H9 (cell line): ENCODE measurements around the gene EIF3A. TPM values are rescaled to one million over a fixed set of nuclear protein-coding genes. Genes with fewer than 3 reads are reported as not detected.

Experiments used
- DNase-seq: peaks from one replicate; pipeline ENCODE4 v3.0.0-alpha.2; 2017
- H2AFZ ChIP-seq: one replicate; pipeline ENCODE4 v1.6.1; 2013; ENCODE audit warnings: mild to moderate bottlenecking, low read length, control low read depth, moderate library complexity
- H2AK5ac ChIP-seq: 2 replicates; pipeline ENCODE4 v1.6.1; 2013; ENCODE audit warnings: low read length, control low read depth, mixed read lengths; ENCODE audit not compliant: insufficient read length
- H2BK120ac ChIP-seq: one replicate; pipeline ENCODE4 v1.6.1; 2013; ENCODE audit warnings: low read depth, mild to moderate bottlenecking, low read length, control low read depth, inconsistent platforms; ENCODE audit not compliant: poor library complexity, severe bottlenecking
- H2BK12ac ChIP-seq: 2 replicates; pipeline ENCODE4 v1.6.1; 2013; ENCODE audit warnings: low read length, control low read depth, mixed read lengths, low read depth; ENCODE audit not compliant: insufficient read length
- H2BK15ac ChIP-seq: 2 replicates; pipeline ENCODE4 v1.6.1; 2013; ENCODE audit warnings: low read depth, low read length, control low read depth
- H2BK20ac ChIP-seq: one replicate; pipeline ENCODE4 v1.6.1; 2013; ENCODE audit warnings: low read depth, mild to moderate bottlenecking, low read length, control low read depth, inconsistent platforms; ENCODE audit not compliant: poor library complexity, severe bottlenecking
- H2BK5ac ChIP-seq: 2 replicates; pipeline ENCODE4 v1.6.1; 2013; ENCODE audit warnings: low read length, control low read depth, mixed read lengths; ENCODE audit not compliant: insufficient read length
- H3K14ac ChIP-seq: 2 replicates; pipeline ENCODE4 v1.6.1; 2013; ENCODE audit warnings: low read length, control low read depth; ENCODE audit not compliant: insufficient read depth
- H3K18ac ChIP-seq: 2 replicates; pipeline ENCODE4 v1.6.1; 2013; ENCODE audit warnings: low read depth, mild to moderate bottlenecking, mixed read lengths, low read length, control low read depth; ENCODE audit not compliant: insufficient read length
- H3K23ac ChIP-seq: 2 replicates; pipeline ENCODE4 v1.6.1; 2013; ENCODE audit warnings: low read length, control low read depth, mixed read lengths, low read depth; ENCODE audit not compliant: insufficient read length
- H3K23me2 ChIP-seq: 2 replicates; pipeline ENCODE4 v1.6.1; 2013; ENCODE audit warnings: low read depth, mild to moderate bottlenecking, mixed read lengths, low read length, control low read depth; ENCODE audit not compliant: insufficient read length, poor library complexity, severe bottlenecking
- H3K27ac ChIP-seq: 2 replicates; pipeline ENCODE4 v1.5.1; 2013; ENCODE audit warnings: low read length, control low read depth, mixed read lengths, low read depth; ENCODE audit not compliant: insufficient read length
- H3K27me3 ChIP-seq: 2 replicates; pipeline ENCODE4 v1.6.1; 2013; ENCODE audit warnings: low read length, control low read depth, inconsistent platforms; ENCODE audit not compliant: insufficient read depth
- H3K4ac ChIP-seq: 2 replicates; pipeline ENCODE4 v1.6.1; 2013; ENCODE audit warnings: low read depth, mild to moderate bottlenecking, control low read depth, inconsistent platforms, low read length, moderate library complexity
- H3K4me1 ChIP-seq: 2 replicates; pipeline ENCODE4 v1.6.1; 2013; ENCODE audit warnings: low read length, control low read depth, inconsistent platforms; ENCODE audit not compliant: insufficient read depth
- H3K4me2 ChIP-seq: 2 replicates; pipeline ENCODE4 v1.6.1; 2013; ENCODE audit warnings: low read length, control low read depth, mixed read lengths; ENCODE audit not compliant: insufficient read length, insufficient read depth
- H3K56ac ChIP-seq: 2 replicates; pipeline ENCODE4 v1.6.1; 2013; ENCODE audit warnings: low read depth, mild to moderate bottlenecking, mixed read lengths, low read length, control low read depth; ENCODE audit not compliant: insufficient read length
- H3K79me1 ChIP-seq: 2 replicates; pipeline ENCODE4 v1.6.1; 2013; ENCODE audit warnings: low read depth, mild to moderate bottlenecking, moderate library complexity, low read length, control low read depth, inconsistent platforms; ENCODE audit not compliant: insufficient read depth, poor library complexity, severe bottlenecking
- H3K79me2 ChIP-seq: 2 replicates; pipeline ENCODE4 v1.6.1; 2013; ENCODE audit warnings: low read length, control low read depth, inconsistent platforms; ENCODE audit not compliant: insufficient read depth
- H3K9ac ChIP-seq: 2 replicates; pipeline ENCODE4 v1.6.1; 2013; ENCODE audit warnings: low read length, control low read depth, mixed read lengths; ENCODE audit not compliant: insufficient read length; ENCODE audit errors: extremely low read depth
- H3K9me3 ChIP-seq: one replicate; pipeline ENCODE4 v1.6.1; 2013; ENCODE audit warnings: low read depth, low read length, inconsistent platforms; ENCODE audit not compliant: control insufficient read depth
- H3T11ph ChIP-seq: one replicate; pipeline ENCODE4 v1.6.1; 2013; ENCODE audit warnings: mild to moderate bottlenecking, low read length, control low read depth, inconsistent platforms
- H4K20me1 ChIP-seq: one replicate; pipeline ENCODE4 v1.6.1; 2013; ENCODE audit not compliant: control insufficient read depth, insufficient read length, insufficient read depth
- H4K5ac ChIP-seq: 2 replicates; pipeline ENCODE4 v1.6.1; 2013; ENCODE audit warnings: low read depth, mild to moderate bottlenecking, mixed read lengths, low read length, control low read depth; ENCODE audit not compliant: insufficient read length
- H4K8ac ChIP-seq: replicated peaks from 2 replicates; pipeline ENCODE4 v1.6.1; 2013; ENCODE audit warnings: low read length, control low read depth, mixed read lengths, low read depth; ENCODE audit not compliant: insufficient read length
- H4K91ac ChIP-seq: 2 replicates; pipeline ENCODE4 v1.6.1; 2013; ENCODE audit warnings: low read depth, mild to moderate bottlenecking, moderate library complexity, mixed read lengths, low read length, control low read depth; ENCODE audit not compliant: insufficient read length
- H3K27ac Mint-ChIP-seq, 3 experiments: 2 replicates in 2 of 3; 3 replicates in 1 of 3; pipeline ENCODE4 v1.8.0; 2020 to 2021; ENCODE audit warnings: mixed read lengths in 3 of 3, mild to moderate bottlenecking in 1 of 3, moderate library complexity in 1 of 3
- H3K27me3 Mint-ChIP-seq: 2 replicates; pipeline ENCODE4 v1.8.0; 2021; ENCODE audit warnings: low read depth, mild to moderate bottlenecking, moderate library complexity, mixed read lengths
- H3K36me3 Mint-ChIP-seq, 3 experiments: 2 replicates in 2 of 3; 3 replicates in 1 of 3; pipeline ENCODE4 v1.8.0; 2020 to 2021; ENCODE audit warnings: low read depth in 3 of 3, mixed read lengths in 3 of 3; ENCODE audit not compliant: insufficient read depth in 1 of 3
- H3K4me1 Mint-ChIP-seq, 2 experiments: 2 replicates each; pipeline ENCODE4 v1.8.0; 2020; ENCODE audit warnings: mixed read lengths in 2 of 2
- H3K4me3 Mint-ChIP-seq, 2 experiments: 2 replicates in 1 of 2; 3 replicates in 1 of 2; pipeline ENCODE4 v1.8.0; 2020 to 2021; ENCODE audit warnings: mild to moderate bottlenecking in 2 of 2, mixed read lengths in 2 of 2, moderate library complexity in 1 of 2
- H3K9me3 Mint-ChIP-seq, 2 experiments: 2 replicates in 1 of 2; 3 replicates in 1 of 2; pipeline ENCODE4 v1.8.0; 2020; ENCODE audit warnings: mild to moderate bottlenecking in 2 of 2, mixed read lengths in 2 of 2, moderate library complexity in 1 of 2
- WGBS: extraction: QIAGEN DNeasy Blood & Tissue Kit; methylation state at CpG from one replicate; pipeline ENCODE4 v1.1.7; 2013; ENCODE audit warnings: missing lambda C conversion rate, low lambda C conversion rate, mixed read lengths; ENCODE audit not compliant: insufficient read length; ENCODE audit errors: extremely low coverage; 5-methylcytosine and 5-hydroxymethylcytosine counted together
- total RNA-seq: library from RNA; stranded (reverse); gene quantifications from 2 replicates; pipeline ENCODE4 v1.2.1, GENCODE V29; 2021
- TF ChIP-seq, protein P1 (sequence below): fragments of 200-600 bp; sonication (generic); conservative IDR thresholded peaks from 3 replicates; pipeline ENCODE4 v1.8.0; 2021; ENCODE audit warnings: antibody characterized with exemption, mild to moderate bottlenecking

The EIF3A gene
- total RNA-seq, 1 experiment from 2014 or later = 206 TPM

GRCh38 chr10:119020627-119020946 lies 60.0 kb downstream of the EIF3A start:
- no peak overlapping the region for H3K14ac ChIP-seq
- Mint-ChIP-seq H3K4me3 (no peak overlapping the region; a peak in 1 of 5 replicates), H3K4me1 (peaks cover 18 to 30% of the 10 kb centered on the region in 2 experiments), H3K27me3 (no peaks in the 10 kb centered on the region), H3K9me3 (no peaks in the 10 kb centered on the region; a peak in 1 of 5 replicates), H3K27ac (no peak overlapping the region; a peak in 1 of 7 replicates), H3K36me3 (no peaks in the 10 kb centered on the region; a peak in 1 of 7 replicates)
- no peak overlapping the region for H3K27ac ChIP-seq
- no peak overlapping the region for H2BK15ac ChIP-seq
- no peak overlapping the region for H2BK120ac ChIP-seq
- no peak overlapping the region for H3K4me2 ChIP-seq
- H3K9ac ChIP-seq = no peak overlapping the region
- no peak overlapping the region for H3T11ph ChIP-seq
- TF ChIP-seq, protein P1, sequence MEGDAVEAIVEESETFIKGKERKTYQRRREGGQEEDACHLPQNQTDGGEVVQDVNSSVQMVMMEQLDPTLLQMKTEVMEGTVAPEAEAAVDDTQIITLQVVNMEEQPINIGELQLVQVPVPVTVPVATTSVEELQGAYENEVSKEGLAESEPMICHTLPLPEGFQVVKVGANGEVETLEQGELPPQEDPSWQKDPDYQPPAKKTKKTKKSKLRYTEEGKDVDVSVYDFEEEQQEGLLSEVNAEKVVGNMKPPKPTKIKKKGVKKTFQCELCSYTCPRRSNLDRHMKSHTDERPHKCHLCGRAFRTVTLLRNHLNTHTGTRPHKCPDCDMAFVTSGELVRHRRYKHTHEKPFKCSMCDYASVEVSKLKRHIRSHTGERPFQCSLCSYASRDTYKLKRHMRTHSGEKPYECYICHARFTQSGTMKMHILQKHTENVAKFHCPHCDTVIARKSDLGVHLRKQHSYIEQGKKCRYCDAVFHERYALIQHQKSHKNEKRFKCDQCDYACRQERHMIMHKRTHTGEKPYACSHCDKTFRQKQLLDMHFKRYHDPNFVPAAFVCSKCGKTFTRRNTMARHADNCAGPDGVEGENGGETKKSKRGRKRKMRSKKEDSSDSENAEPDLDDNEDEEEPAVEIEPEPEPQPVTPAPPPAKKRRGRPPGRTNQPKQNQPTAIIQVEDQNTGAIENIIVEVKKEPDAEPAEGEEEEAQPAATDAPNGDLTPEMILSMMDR = no peak
- peaks cover 5% of the 10 kb centered on the region; the same call in 1 of the 2 replicates for H3K4me1 ChIP-seq
- WGBS = no CpG with 5 or more reads among the region's 2 CpGs
- no peak for DNase-seq
- no peaks in the 10 kb centered on the region for H3K27me3 ChIP-seq
- no peak overlapping the region for H3K18ac ChIP-seq
- no peak overlapping the region for H3K56ac ChIP-seq
- no peak overlapping the region for H2BK20ac ChIP-seq
- no peak overlapping the region for H3K4ac ChIP-seq
- no peak overlapping the region for H2BK12ac ChIP-seq
- no peaks in the 10 kb centered on the region for H4K20me1 ChIP-seq
- H3K79me2 ChIP-seq = no peaks in the 10 kb centered on the region
- no peak overlapping the region for H2AFZ ChIP-seq
- no peak overlapping the region for H4K8ac ChIP-seq
- H3K23me2 ChIP-seq = no peaks in the 10 kb centered on the region
- H2AK5ac ChIP-seq = no peak overlapping the region
- no peak overlapping the region for H4K5ac ChIP-seq
- H3K23ac ChIP-seq = no peak overlapping the region
- H3K79me1 ChIP-seq = no peaks in the 10 kb centered on the region
- no peak overlapping the region for H4K91ac ChIP-seq
- no peaks in the 10 kb centered on the region for H3K9me3 ChIP-seq
- H2BK5ac ChIP-seq = no peak overlapping the region
